LNCaP clone FGC (cell line): ENCODE measurements around the gene DLGAP1.

Experiments used
- DNase-seq: peaks from one replicate; pipeline ENCODE4 v3.0.0-alpha.2; 2011; ENCODE audit warnings: low read depth
- H3K4me3 ChIP-seq: 2 replicates; pipeline ENCODE4 v1.5.1; 2011; ENCODE audit warnings: mild to moderate bottlenecking, low read depth, low read length, control low read depth
- CTCF ChIP-seq: IDR thresholded peaks from 2 replicates; pipeline ENCODE4 v1.5.1; 2012; ENCODE audit warnings: mild to moderate bottlenecking; ENCODE audit not compliant: control insufficient read depth, insufficient read depth; ENCODE audit errors: extremely low read depth

Gene DLGAP1

GRCh38 chr18:4250141-4250540 is 205.0 kb downstream of the DLGAP1 start:
- no peak for DNase-seq

GRCh38 chr18:4248686-4249085 is 206.4 kb downstream of the DLGAP1 start:
- no peak overlapping the region for H3K4me3 ChIP-seq
- DNase-seq = no peak
- no peak for TF ChIP-seq CTCF

More at GRCh38 chr18:4250141-4250540, 205.0 kb downstream of the DLGAP1 start:
- no peak overlapping the region for H3K4me3 ChIP-seq
- no peak for TF ChIP-seq CTCF

- TF ChIP-seq CTCF = no peak
- H3K4me3 ChIP-seq = no peak overlapping the region
- DNase-seq = no peak
Observed at GRCh38 chr18:4246374-4246773, 208.7 kb downstream of the DLGAP1 start.

- TF ChIP-seq CTCF = no peak
- no peak for DNase-seq
- no peak overlapping the region for H3K4me3 ChIP-seq
Observed at GRCh38 chr18:4245456-4245855, 209.7 kb downstream of the DLGAP1 start.

GRCh38 chr18:4242431-4243161 is 212.5 kb downstream of the DLGAP1 start:
- TF ChIP-seq CTCF = no peak
- DNase-seq = no peak

GRCh38 chr18:4241090-4241617 is 214.0 kb downstream of the DLGAP1 start:
- no peak for TF ChIP-seq CTCF
- DNase-seq = no peak
- H3K4me3 ChIP-seq = no peak overlapping the region

More at GRCh38 chr18:4242431-4243161, 212.5 kb downstream of the DLGAP1 start:
- no peak overlapping the region for H3K4me3 ChIP-seq

- no peak overlapping the region for H3K4me3 ChIP-seq
- TF ChIP-seq CTCF = no peak
- no peak for DNase-seq
Observed at GRCh38 chr18:4238966-4239365, 216.1 kb downstream of the DLGAP1 start.
